HCT116 (cell line): Measurements from ENCODE around the gene TMEM203. TPM values are rescaled to one million over a fixed set of nuclear protein-coding genes. Genes with fewer than 3 reads are reported as not detected.

Source experiments
- ATAC-seq: fragments of 200-7000 bp; cut with Tn5 transposase; 2 replicates; pipeline ENCODE4 v1.9.1; 2020; ENCODE audit warnings: mild to moderate bottlenecking, moderate library complexity
- BruUV-seq: library from RNA; stranded (reverse); fragments of 400-500 nt; replicated peaks from 2 replicates; lab custom pipeline; 2021; lab: Mats Ljungman, UMichigan
- CTCF ChIA-PET: fragments of 300-600 bp; sonication (Branson Sonifier 250); formaldehyde crosslinking; loops from one replicate; lab custom pipeline; 2021; ENCODE audit warnings: antibody characterized with exemption; lab: Charles Lee
- POLR2A ChIA-PET: fragments of 300-600, 350-600 bp; sonication (Branson Sonifier 250); formaldehyde crosslinking; loops from one replicate; lab custom pipeline; 2021; ENCODE audit warnings: antibody characterized with exemption; lab: Charles Lee
- RAD21 ChIA-PET, 2 experiments: fragments of 300-600 bp; sonication (Branson Sonifier 250); formaldehyde crosslinking; loops; one replicate each; lab custom pipeline; 2023; ENCODE audit warnings: low total read pairs in 2 of 2; ENCODE audit not compliant: uncharacterized antibody in 2 of 2, unreplicated experiment in 2 of 2, low non-redundant PET in 1 of 2; lab: Charles Lee
- DNase-seq: peaks from one replicate; pipeline ENCODE4 v3.0.0-alpha.2; 2010; ENCODE audit warnings: low read depth, low spot score
- H2AFZ ChIP-seq: fragments of 200-600 bp; shearing (Covaris generic), sonication (generic); 2 replicates; pipeline ENCODE4 v1.6.1; 2017; ENCODE audit warnings: low read depth, mixed run types, mixed read lengths, antibody characterized with exemption, low read length; ENCODE audit not compliant: poor library complexity, severe bottlenecking
- H3K27ac ChIP-seq: 2 replicates; pipeline ENCODE4 v1.5.1; 2012; ENCODE audit warnings: low read depth, low read length
- H3K27me3 ChIP-seq: fragments of 200-600 bp; sonication (generic); 2 replicates; pipeline ENCODE4 v1.6.1; 2016; ENCODE audit warnings: mixed run types, low read length, mixed read lengths; ENCODE audit not compliant: insufficient read depth
- H3K36me3 ChIP-seq, 2 experiments: fragments of 200-500 bp in 1 of 2; fragments of 200-600 bp in 1 of 2; sonication (Bioruptor generic) in 1 of 2; sonication (generic) in 1 of 2; 2 replicates each; pipeline versions ENCODE4 v1.5.1 to v1.6.1; 2014 to 2016; ENCODE audit warnings: low read length in 2 of 2, inconsistent platforms in 1 of 2, mixed read lengths in 1 of 2, mixed run types in 1 of 2; ENCODE audit not compliant: insufficient read depth in 2 of 2, control insufficient read depth in 1 of 2
- H3K4me1 ChIP-seq, 2 experiments: fragments of 200-600 bp in 1 of 2; sonication (generic) in 1 of 2; 2 replicates each; pipeline versions ENCODE4 v1.5.1 to v1.6.1; 2012 to 2017; ENCODE audit warnings: low read length in 2 of 2, inconsistent platforms in 1 of 2, mild to moderate bottlenecking in 1 of 2, mixed read lengths in 1 of 2, mixed run types in 1 of 2, moderate library complexity in 1 of 2; ENCODE audit not compliant: insufficient read depth in 2 of 2, control insufficient read depth in 1 of 2
- H3K4me2 ChIP-seq: fragments of 200-600 bp; sonication (generic); 2 replicates; pipeline ENCODE4 v1.6.1; 2017; ENCODE audit warnings: mixed run types, low read length, mixed read lengths
- H3K4me3 ChIP-seq, 2 experiments: fragments of 200-600 bp in 1 of 2; sonication (generic) in 1 of 2; replicated peaks in 1 of 2; 2 replicates each; pipeline ENCODE4 v1.5.1; 2011 to 2016; ENCODE audit warnings: low read length in 2 of 2, control low read depth in 1 of 2, low read depth in 1 of 2, mild to moderate bottlenecking in 1 of 2, mixed read lengths in 1 of 2, mixed run types in 1 of 2
- H3K79me2 ChIP-seq: fragments of 200-600 bp; sonication (generic); 2 replicates; pipeline ENCODE4 v1.6.1; 2017; ENCODE audit warnings: mild to moderate bottlenecking, mixed run types, low read length, moderate library complexity, mixed read lengths; ENCODE audit not compliant: insufficient read depth
- H3K9ac ChIP-seq: fragments of 200-600 bp; sonication (generic); 2 replicates; pipeline ENCODE4 v1.6.1; 2016; ENCODE audit warnings: low read length, mixed read lengths
- H3K9me2 ChIP-seq: fragments of 200-600 bp; sonication (generic), shearing (Covaris generic); 2 replicates; pipeline ENCODE4 v1.6.1; 2017; ENCODE audit warnings: mixed run types, mild to moderate bottlenecking, moderate library complexity; ENCODE audit not compliant: insufficient read depth
- H3K9me3 ChIP-seq, 2 experiments: fragments of 200-500 bp in 1 of 2; fragments of 200-600 bp in 1 of 2; sonication (Bioruptor generic) in 1 of 2; sonication (generic) in 1 of 2; 2 replicates each; pipeline ENCODE4 v1.6.1; 2014 to 2017; ENCODE audit warnings: low read length in 2 of 2, mixed read lengths in 2 of 2, inconsistent platforms in 1 of 2, low read depth in 1 of 2, mild to moderate bottlenecking in 1 of 2, mixed run types in 1 of 2, moderate library complexity in 1 of 2; ENCODE audit not compliant: control insufficient read depth in 1 of 2, insufficient read depth in 1 of 2
- H4K20me1 ChIP-seq: fragments of 200-600 bp; sonication (generic), shearing (Covaris generic); 2 replicates; pipeline ENCODE4 v1.6.1; 2017; ENCODE audit warnings: mixed run types, mild to moderate bottlenecking, moderate library complexity; ENCODE audit not compliant: insufficient read depth
- CBX3 ChIP-seq: IDR thresholded peaks from 2 replicates; pipeline ENCODE4 v1.6.1; 2012; ENCODE audit warnings: low read depth
- CEBPB ChIP-seq: IDR thresholded peaks from 2 replicates; pipeline ENCODE4 v1.6.1; 2012; ENCODE audit warnings: low read depth
- ELF1 ChIP-seq: IDR thresholded peaks from 2 replicates; pipeline ENCODE4 v1.6.1; 2012; ENCODE audit warnings: low read depth, borderline replicate concordance
- EZH2 ChIP-seq: fragments of 200-600 bp; sonication (generic); IDR thresholded peaks from 2 replicates; pipeline ENCODE4 v1.6.1; 2017; ENCODE audit warnings: antibody characterized with exemption, mixed run types
- FOSL1 ChIP-seq: IDR thresholded peaks from 2 replicates; pipeline ENCODE4 v1.6.1; 2012; ENCODE audit warnings: low read depth
- JUND ChIP-seq: IDR thresholded peaks from 2 replicates; pipeline ENCODE4 v1.6.1; 2012
- POLR2A ChIP-seq: IDR thresholded peaks from 2 replicates; pipeline ENCODE4 v1.7.0; 2011; ENCODE audit warnings: borderline replicate concordance; ENCODE audit not compliant: insufficient read depth, insufficient read length; ENCODE audit errors: extremely low read depth
- POLR2AphosphoS5 ChIP-seq: IDR thresholded peaks from 2 replicates; pipeline ENCODE4 v1.6.1; 2011; ENCODE audit warnings: mild to moderate bottlenecking, low read depth, low read length, moderate library complexity
- RAD21 ChIP-seq: IDR thresholded peaks from 2 replicates; pipeline ENCODE4 v1.6.1; 2012; ENCODE audit warnings: low read depth, mild to moderate bottlenecking
- SIN3A ChIP-seq: IDR thresholded peaks from 2 replicates; pipeline ENCODE4 v1.6.1; 2012; ENCODE audit warnings: low read depth
- SP1 ChIP-seq: IDR thresholded peaks from 2 replicates; pipeline ENCODE4 v1.6.1; 2012; ENCODE audit warnings: low read depth
- SRF ChIP-seq: IDR thresholded peaks from 2 replicates; pipeline ENCODE4 v1.6.1; 2012; ENCODE audit warnings: low read depth
- TCF7L2 ChIP-seq: IDR thresholded peaks from 2 replicates; pipeline ENCODE4 v1.7.0; 2011; ENCODE audit warnings: borderline replicate concordance, inconsistent platforms; ENCODE audit not compliant: insufficient read depth, insufficient read length; ENCODE audit errors: extremely low read depth
- ZFX ChIP-seq: fragments of 450-650 bp; IDR thresholded peaks from 2 replicates; pipeline ENCODE4 v1.6.1; 2017
- ZNF274 ChIP-seq: fragments of 200-500 bp; sonication (Bioruptor generic); IDR thresholded peaks from 2 replicates; pipeline ENCODE4 v1.6.1; 2014; ENCODE audit warnings: mild to moderate bottlenecking, low read depth, low read length, inconsistent platforms
- intact Hi-C: fragments of 100-400 bp; cut with micrococcal nuclease; formaldehyde crosslinking; loops from 2 replicates; pipeline ENCODE4 v1.10.0; 2022
- total RNA-seq: library from RNA; stranded (reverse); gene quantifications from one replicate; pipeline ENCODE4 v1.2.1, GENCODE V29; 2021; ENCODE audit not compliant: unreplicated experiment
- TF ChIP-seq, protein P1 (sequence below): IDR thresholded peaks from 2 replicates; pipeline ENCODE4 v1.6.1; 2012; ENCODE audit warnings: low read depth
- TF ChIP-seq, protein P2 (sequence below), 3 experiments: fragments of 200-600 bp in 1 of 3; sonication (generic) in 1 of 3; IDR thresholded peaks in 2 of 3; conservative IDR thresholded peaks in 1 of 3; 2 replicates each; pipeline ENCODE4 v1.5.1; 2012 to 2017; ENCODE audit warnings: low read depth in 2 of 3, low read length in 2 of 3, antibody characterized with exemption in 1 of 3, borderline replicate concordance in 1 of 3, control low read depth in 1 of 3, mild to moderate bottlenecking in 1 of 3, mixed read lengths in 1 of 3, mixed run types in 1 of 3, moderate library complexity in 1 of 3; ENCODE audit not compliant: insufficient read depth in 1 of 3
- TF ChIP-seq, protein P3 (sequence below): IDR thresholded peaks from 2 replicates; pipeline ENCODE4 v1.6.1; 2011; ENCODE audit warnings: mild to moderate bottlenecking, low read length, moderate library complexity; ENCODE audit not compliant: insufficient replicate concordance; ENCODE audit errors: extremely low read depth
- TF ChIP-seq, protein P4 (sequence below): IDR thresholded peaks from 2 replicates; pipeline ENCODE4 v1.6.1; 2012

Gene TMEM203
- total RNA-seq, 1 experiment from 2014 or later = 45.0 TPM

DNA sequence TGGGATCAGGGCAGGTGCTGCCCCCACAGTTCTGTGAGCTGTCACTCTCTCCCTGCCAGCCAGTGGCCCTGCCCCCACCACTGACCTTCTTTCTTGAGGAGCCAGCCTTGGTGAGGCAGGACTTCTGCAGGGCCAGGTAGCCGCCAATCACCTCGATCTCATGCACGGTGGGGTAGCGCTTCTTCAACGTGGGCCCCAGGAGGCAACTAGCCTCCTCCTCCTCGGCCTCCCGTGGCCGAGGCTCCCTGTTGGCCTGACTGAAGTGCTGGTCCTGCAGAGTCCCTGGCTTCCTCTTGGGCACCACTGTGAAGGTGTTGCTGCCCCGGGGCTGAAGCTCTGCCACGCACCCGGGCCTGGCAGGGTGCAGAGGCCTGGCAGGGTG is 6.6 kb downstream of the TMEM203 start:
- Histone ChIP-seq H3K79me2 (peaks cover 30% of the 10 kb centered on the region), H3K4me1 (peaks cover 34 to 58% of the 10 kb centered on the region in 2 experiments), H4K20me1 (no peaks in the 10 kb centered on the region), H3K9me2 (no peaks in the 10 kb centered on the region), H3K27me3 (no peaks in the 10 kb centered on the region), H3K9me3 (no peaks in the 10 kb centered on the region), H2AFZ (no peak overlapping the region), H3K27ac (peak overlapping the region; percentile 35; the same call in 1 of the 2 replicates), H3K4me2 (peak overlapping the region; percentile 63), H3K36me3 (no peaks in the 10 kb centered on the region), H3K4me3 (no peak overlapping the region), H3K9ac (no peak overlapping the region)
- no peak for DNase-seq
- no peak for TF ChIP-seq SIN3A
- TF ChIP-seq CBX3 = no peak
- TF ChIP-seq, protein P1, sequence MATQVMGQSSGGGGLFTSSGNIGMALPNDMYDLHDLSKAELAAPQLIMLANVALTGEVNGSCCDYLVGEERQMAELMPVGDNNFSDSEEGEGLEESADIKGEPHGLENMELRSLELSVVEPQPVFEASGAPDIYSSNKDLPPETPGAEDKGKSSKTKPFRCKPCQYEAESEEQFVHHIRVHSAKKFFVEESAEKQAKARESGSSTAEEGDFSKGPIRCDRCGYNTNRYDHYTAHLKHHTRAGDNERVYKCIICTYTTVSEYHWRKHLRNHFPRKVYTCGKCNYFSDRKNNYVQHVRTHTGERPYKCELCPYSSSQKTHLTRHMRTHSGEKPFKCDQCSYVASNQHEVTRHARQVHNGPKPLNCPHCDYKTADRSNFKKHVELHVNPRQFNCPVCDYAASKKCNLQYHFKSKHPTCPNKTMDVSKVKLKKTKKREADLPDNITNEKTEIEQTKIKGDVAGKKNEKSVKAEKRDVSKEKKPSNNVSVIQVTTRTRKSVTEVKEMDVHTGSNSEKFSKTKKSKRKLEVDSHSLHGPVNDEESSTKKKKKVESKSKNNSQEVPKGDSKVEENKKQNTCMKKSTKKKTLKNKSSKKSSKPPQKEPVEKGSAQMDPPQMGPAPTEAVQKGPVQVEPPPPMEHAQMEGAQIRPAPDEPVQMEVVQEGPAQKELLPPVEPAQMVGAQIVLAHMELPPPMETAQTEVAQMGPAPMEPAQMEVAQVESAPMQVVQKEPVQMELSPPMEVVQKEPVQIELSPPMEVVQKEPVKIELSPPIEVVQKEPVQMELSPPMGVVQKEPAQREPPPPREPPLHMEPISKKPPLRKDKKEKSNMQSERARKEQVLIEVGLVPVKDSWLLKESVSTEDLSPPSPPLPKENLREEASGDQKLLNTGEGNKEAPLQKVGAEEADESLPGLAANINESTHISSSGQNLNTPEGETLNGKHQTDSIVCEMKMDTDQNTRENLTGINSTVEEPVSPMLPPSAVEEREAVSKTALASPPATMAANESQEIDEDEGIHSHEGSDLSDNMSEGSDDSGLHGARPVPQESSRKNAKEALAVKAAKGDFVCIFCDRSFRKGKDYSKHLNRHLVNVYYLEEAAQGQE = no peak
- TF ChIP-seq, protein P2, sequence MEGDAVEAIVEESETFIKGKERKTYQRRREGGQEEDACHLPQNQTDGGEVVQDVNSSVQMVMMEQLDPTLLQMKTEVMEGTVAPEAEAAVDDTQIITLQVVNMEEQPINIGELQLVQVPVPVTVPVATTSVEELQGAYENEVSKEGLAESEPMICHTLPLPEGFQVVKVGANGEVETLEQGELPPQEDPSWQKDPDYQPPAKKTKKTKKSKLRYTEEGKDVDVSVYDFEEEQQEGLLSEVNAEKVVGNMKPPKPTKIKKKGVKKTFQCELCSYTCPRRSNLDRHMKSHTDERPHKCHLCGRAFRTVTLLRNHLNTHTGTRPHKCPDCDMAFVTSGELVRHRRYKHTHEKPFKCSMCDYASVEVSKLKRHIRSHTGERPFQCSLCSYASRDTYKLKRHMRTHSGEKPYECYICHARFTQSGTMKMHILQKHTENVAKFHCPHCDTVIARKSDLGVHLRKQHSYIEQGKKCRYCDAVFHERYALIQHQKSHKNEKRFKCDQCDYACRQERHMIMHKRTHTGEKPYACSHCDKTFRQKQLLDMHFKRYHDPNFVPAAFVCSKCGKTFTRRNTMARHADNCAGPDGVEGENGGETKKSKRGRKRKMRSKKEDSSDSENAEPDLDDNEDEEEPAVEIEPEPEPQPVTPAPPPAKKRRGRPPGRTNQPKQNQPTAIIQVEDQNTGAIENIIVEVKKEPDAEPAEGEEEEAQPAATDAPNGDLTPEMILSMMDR (IDR thresholded peaks at IDR 0.05 in 2 of 3, conservative IDR thresholded peaks at IDR 0.05 in 1 of 3; ENCODE audit: borderline replicate concordance in 1 of 3, insufficient read depth in 1 of 3, low read depth in 2 of 3, low read length in 2 of 3) = no peak
- TF ChIP-seq ZFX = no peak
- TF ChIP-seq TCF7L2 = no peak
- no peak for TF ChIP-seq JUND
- TF ChIP-seq POLR2A = no peak
- TF ChIP-seq SRF = no peak
- no peak for TF ChIP-seq SP1
- no peak for TF ChIP-seq POLR2AphosphoS5
- TF ChIP-seq, protein P3, sequence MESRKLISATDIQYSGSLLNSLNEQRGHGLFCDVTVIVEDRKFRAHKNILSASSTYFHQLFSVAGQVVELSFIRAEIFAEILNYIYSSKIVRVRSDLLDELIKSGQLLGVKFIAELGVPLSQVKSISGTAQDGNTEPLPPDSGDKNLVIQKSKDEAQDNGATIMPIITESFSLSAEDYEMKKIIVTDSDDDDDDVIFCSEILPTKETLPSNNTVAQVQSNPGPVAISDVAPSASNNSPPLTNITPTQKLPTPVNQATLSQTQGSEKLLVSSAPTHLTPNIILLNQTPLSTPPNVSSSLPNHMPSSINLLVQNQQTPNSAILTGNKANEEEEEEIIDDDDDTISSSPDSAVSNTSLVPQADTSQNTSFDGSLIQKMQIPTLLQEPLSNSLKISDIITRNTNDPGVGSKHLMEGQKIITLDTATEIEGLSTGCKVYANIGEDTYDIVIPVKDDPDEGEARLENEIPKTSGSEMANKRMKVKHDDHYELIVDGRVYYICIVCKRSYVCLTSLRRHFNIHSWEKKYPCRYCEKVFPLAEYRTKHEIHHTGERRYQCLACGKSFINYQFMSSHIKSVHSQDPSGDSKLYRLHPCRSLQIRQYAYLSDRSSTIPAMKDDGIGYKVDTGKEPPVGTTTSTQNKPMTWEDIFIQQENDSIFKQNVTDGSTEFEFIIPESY = no peak
- TF ChIP-seq, protein P4, sequence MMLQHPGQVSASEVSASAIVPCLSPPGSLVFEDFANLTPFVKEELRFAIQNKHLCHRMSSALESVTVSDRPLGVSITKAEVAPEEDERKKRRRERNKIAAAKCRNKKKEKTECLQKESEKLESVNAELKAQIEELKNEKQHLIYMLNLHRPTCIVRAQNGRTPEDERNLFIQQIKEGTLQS = no peak
- no peak for TF ChIP-seq RAD21
- no peak for TF ChIP-seq ELF1
- no peak for TF ChIP-seq EZH2
- no peak for TF ChIP-seq CEBPB
- no peak for TF ChIP-seq FOSL1
- no peak for TF ChIP-seq ZNF274
- BruUV-seq = TSS peak; percentile 23
- ChIA-PET RAD21 (interaction anchor here in 1 of 2 experiments (0.9 kb wide), 1 partner anchor 42 kb away, joined by 7 read pairs; no protein-coding TSS in a partner anchor), POLR2A (interaction anchor here (2.6 kb wide), 1 partner anchor 10 kb away, joined by 20 read pairs; the partner anchor contains the start of genes ANAPC2 and SSNA1), CTCF (no interaction called here)
- intact Hi-C loops = no loop called here
- ATAC-seq = no peak
